Measurements from ENCODE around the gene BCO1.

The BCO1 gene

DNA sequence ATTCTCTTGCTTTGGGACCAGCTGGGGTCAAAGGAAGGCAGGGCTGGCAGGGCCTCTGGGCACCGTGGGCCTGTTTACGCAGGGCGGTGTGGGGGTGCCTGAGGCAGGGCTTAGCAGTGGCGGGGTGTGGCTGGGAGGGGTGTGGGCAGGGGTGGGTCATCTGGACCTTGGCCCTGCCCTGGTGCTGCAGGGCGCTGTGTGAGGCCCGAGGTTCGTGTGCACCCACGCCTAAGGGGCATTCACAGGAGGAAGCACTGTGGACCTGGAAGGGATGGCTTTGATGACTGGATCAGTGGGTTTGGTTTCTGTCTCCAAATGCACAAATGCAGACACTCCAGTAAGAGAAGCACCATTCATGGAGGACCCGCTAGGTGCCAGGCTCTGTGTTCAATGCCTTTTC lies 37.3 kb downstream of the BCO1 start:
- DNase-seq (ENCODE audit: low read depth), result no peak

DNA sequence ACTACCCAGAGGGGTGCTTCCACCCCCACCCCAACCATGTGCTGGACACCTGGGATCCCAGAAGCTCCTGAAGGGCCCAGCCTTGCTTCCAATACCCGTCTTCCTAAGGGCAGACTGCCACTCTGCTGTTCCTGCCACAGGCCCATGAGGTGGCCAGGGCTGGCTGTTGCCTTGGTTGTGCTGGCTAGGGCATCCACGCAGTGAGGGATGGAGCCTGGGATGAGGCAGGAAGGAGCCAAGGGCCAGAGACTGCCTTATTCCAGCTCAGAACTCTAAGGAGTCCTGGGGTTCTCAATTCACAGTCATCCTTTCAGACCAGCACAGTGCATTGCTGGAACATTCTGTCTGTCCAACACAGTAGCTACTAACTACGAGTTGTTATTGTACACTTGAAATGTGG lies 37.8 kb downstream of the BCO1 start:
- no peak for DNase-seq (ENCODE audit: low read depth)

- no peak for DNase-seq (ENCODE audit: low read depth)
Measured at GRCh38 chr16:81277541-81278080, 39.1 kb downstream of the BCO1 start.

- DNase-seq (ENCODE audit: low read depth), result no peak
Measured at GRCh38 chr16:81278526-81278925, 40.0 kb downstream of the BCO1 start.

- peak; percentile 68 for DNase-seq (ENCODE audit: low read depth)
Measured at GRCh38 chr16:81279392-81279791, 40.9 kb downstream of the BCO1 start.

- DNase-seq (ENCODE audit: low read depth), result peak; percentile 46
Measured at GRCh38 chr16:81280393-81280792, 41.9 kb downstream of the BCO1 start.

DNA sequence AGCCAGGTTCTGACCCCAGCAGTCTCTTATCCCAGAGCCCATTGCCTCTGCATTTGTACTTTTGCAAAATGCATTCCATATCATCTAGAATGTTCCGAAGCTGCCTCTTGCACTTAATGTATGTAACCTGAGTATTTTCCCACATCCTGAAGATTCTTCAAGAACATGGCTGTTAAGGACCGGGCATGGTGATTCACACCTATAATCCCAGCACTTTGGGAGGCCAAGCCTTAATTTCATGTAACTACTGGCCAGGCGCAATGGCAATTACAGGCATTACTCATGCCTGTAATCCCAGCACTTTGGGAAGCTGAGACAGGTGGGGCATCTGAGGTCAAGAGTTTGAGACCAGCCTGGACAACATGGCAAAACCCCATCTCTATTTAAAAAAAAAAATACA lies 44.6 kb downstream of the BCO1 start:
- no peak for DNase-seq (ENCODE audit: low read depth)

DNA sequence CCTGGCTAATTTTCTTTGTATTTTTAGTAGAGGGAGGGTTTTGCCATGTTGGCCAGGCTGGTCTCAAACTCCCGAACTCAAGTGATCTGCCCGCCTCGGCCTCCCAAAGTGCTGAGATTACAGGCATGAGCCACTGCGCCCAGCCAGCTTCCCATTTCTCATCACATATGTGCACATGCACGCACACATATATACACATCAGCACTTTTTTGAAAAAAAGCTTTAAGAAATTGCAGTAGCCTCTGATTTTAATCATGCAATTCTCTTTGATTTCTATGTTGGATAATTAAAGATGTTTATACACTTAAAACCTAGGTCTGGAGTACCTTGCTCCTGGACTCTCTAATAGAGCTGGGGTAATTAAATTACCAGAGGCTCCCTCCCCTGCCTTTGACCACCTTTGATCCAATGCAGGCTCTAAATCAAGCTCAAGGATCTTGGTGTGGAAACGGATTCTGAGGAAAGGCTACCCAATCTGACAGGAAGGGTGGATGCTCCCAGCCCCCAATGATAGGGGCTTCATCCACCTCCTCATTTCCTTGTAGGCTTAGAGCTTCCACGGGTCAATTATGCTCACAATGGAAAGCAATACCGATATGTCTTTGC lies 46.6 kb downstream of the BCO1 start:
- DNase-seq (ENCODE audit: low read depth), result no peak

DNA sequence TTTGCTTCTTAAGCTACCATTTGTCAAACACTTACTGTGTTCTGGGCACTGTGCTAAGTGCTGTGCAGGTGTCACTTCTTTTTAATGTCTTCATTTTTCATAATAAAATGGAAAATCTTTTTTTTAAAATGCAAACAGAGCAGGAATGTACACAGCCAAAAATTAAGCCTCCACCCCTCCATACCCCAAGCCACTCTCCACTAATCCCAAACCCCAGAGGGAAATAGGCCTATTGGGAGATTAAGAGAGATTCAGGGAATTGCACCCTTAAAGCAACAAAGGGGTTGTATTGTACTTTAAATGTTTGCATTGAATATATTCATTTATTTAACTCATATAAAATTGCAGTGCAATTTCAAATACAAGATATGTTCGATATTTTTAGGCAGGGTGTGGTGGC lies 47.7 kb downstream of the BCO1 start:
- no peak for DNase-seq (ENCODE audit: low read depth)

- DNase-seq (ENCODE audit: low read depth), result no peak
Measured at GRCh38 chr16:81291117-81291516, 52.6 kb downstream of the BCO1 start.

- no peak for DNase-seq (ENCODE audit: low read depth)
Measured at GRCh38 chr16:81292936-81293335, 54.4 kb downstream of the BCO1 start.

DNA sequence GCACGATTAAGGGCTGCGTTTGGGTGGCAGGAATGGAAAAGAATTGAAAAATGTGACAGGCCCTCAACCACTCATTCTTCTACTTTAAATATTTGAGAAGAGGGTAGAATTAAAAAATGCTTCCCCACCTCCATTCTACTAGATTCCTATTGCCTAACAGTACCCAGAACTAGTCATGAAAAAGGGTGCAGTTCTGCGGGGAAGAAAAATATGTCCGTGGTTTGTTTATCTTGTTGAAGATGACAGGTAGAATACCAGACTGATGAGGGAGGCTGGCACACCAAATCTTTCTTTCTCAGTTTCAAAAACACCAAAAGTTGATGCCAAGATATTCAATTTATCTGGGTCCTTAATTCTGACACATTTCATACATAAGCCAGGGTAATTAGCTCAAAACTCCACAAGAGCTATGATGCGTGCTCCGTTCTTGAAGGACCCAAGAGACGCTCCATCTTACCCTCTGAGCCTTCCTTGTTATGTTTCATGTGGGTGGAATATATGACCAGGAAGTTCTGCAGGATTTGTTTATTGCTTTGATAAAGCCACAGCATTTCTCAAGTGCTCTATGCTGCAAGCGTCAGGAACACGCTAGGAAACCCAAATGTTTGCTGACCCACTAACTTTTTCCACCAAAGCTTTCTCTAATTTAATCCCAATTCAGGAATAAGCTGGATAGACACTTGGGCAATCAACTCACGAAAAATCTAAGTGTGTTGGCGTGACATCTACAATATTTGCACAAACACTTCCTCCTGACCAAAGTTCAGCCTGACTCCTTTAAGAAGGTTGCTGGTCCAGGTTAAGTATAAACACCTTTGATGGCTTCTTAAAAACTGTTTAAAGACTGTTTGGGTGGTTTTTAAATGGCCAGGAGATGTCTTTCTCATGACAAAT lies 55.7 kb downstream of the BCO1 start:
- DNase-seq (ENCODE audit: low read depth), result no peak

DNA sequence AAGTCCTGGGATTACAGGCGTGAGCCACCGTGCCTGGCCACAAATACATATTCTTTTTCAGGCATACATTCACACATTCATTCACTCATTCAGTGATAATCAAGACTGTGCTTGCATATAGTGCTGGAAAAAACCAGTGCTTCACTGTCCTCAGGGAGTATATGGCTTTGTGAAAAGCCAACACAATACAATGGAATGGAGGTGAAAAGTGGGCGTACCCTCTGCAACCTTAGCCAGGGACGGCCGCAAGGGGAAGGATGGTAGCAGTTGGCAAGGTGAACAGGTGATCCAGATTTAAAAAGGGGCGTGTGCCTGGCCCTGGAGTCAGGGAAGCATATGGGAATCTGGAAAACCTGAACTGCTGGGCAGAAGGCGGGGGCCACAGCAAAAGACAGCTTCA lies 58.1 kb downstream of the BCO1 start:
- DNase-seq (ENCODE audit: low read depth), result no peak

DNA sequence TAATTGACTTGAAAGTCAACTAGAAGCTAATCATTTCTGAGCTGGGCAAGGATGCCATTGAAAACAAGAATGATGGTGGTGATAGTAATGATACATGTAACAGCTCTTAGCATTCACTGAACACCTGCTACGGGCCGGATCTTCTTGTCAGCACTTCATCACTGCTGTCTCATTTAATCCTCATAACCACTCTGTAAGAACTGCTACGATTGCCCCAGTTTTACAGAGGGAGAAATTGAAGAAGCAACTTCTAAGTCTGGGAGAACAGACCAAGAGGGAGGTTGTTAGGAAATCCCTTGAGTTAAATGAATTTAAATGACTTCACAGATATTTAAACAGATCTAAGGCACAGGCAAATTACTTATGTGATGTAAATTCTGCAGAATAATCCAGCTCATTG lies 69.3 kb downstream of the BCO1 start:
- DNase-seq (ENCODE audit: low read depth), result no peak

DNA sequence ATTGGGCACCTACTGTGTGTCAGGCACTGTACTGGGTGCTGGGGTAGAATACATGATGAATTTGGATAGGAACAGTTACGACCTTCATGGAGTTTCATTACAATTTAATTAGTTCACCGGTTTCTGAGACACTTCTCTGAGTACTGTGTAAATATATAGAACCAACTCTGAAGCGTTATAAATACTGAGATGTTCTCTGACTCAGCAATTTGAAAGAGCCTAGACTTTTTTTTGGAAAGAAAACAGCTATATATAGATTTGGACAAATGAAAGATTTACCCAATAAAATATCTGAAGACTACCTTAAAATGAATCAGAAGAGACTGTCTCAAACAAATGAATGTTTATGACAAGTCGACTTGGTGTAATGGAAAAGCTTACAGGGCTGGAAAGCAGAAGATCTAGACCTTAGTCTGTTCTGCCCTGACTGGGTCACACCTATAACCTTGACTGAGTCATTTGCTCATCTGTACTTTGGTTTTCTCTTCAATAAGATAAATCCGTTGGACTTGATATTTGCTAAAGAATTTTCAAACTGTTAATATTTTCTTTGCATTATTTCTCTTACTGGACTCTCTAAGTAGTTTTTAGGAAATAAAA lies 71.7 kb downstream of the BCO1 start:
- DNase-seq (ENCODE audit: low read depth), result no peak

DNA sequence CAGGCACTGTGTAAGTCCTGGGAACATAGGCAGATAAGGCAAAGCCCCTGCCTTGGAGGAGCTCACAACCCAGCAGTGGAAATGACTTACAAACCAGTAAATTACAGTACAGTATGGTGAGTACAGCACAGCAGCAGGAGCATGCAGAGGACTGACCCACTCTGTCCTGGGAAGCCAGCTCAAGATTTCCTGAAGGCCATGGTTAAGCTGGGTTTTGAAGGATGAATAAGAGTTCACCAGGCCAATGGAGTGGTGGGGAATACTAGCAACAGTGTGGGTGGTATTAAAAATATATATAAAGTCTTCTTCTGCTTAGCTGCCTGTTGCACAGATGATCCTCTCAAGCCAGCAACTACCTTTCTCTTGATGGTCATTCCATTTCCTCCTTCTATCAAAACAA lies 73.3 kb downstream of the BCO1 start:
- DNase-seq (ENCODE audit: low read depth), result no peak

- DNase-seq (ENCODE audit: low read depth), result peak; percentile 21
Measured at GRCh38 chr16:81313701-81314602, 75.5 kb downstream of the BCO1 start.

DNA sequence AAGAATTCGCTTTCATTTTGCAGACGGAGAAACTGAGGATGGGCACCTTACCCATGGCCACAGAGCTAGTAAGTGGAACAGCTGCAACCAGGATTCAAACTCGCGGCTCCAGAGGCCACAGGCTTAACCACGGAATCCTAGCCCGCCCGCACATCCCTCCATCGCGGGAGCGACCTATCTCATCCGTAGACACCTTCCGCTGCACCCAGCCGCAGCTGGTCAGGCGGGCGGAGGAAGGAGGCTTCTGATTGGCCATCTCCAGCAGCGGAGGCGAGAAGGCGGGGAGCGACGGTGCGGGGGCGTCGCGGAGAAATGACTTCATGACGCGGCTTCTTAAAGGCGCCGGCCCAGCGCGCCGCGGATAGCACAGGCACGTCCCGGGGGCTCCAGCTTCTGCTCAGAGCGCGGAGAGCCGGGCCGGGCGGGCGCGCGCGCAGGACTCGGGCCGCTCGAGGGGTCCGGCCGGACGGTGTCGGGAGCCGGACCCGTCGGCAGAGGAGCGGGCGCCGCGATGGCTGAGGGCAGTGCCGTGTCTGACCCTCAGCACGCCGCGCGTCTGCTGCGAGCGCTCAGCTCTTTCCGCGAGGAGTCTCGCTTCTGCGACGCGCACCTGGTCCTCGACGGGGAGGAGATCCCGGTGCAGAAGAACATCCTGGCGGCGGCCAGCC lies 76.2 kb downstream of the BCO1 start, which contains the start of gene GAN:
Gene GAN, plus strand, starts transcription at position 360 of the 668 bp plus-strand sequence. Its CDS starts 152 bp downstream, at position 512.
- DNase-seq (ENCODE audit: low read depth), result peak; percentile 98

GRCh38 chr16:81315271-81316175 lies 77.0 kb downstream of the BCO1 start:
- peak; percentile 69 for DNase-seq (ENCODE audit: low read depth)

GRCh38 chr16:81316176-81316496 lies 77.6 kb downstream of the BCO1 start:
- peak; percentile 10 for DNase-seq (ENCODE audit: low read depth)
